ENCODE measurements around the gene SNCAIP.

The SNCAIP gene

DNA sequence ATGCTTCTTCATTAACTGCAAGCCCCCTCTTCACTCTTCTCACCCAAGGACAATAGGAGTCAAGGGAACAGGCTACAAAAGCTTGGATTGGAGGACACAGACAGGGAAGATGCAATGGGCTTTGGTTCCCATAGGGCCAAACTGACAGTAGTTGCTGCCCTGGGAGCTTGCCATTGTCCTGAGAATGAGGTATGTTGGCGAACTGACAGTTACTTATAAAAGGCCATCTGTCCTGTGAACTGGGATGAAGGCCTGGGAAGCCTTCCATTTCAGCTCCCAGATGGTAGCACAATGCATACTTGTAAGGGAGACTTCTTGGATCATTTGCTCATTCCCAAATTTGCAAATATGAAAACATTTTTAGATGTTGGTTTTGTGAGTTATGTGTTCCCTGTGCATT is 88.9 kb downstream of the SNCAIP start:
- H3K27ac ChIP-seq (ENCODE audit: low read depth, low read length), result no peak overlapping the region

DNA sequence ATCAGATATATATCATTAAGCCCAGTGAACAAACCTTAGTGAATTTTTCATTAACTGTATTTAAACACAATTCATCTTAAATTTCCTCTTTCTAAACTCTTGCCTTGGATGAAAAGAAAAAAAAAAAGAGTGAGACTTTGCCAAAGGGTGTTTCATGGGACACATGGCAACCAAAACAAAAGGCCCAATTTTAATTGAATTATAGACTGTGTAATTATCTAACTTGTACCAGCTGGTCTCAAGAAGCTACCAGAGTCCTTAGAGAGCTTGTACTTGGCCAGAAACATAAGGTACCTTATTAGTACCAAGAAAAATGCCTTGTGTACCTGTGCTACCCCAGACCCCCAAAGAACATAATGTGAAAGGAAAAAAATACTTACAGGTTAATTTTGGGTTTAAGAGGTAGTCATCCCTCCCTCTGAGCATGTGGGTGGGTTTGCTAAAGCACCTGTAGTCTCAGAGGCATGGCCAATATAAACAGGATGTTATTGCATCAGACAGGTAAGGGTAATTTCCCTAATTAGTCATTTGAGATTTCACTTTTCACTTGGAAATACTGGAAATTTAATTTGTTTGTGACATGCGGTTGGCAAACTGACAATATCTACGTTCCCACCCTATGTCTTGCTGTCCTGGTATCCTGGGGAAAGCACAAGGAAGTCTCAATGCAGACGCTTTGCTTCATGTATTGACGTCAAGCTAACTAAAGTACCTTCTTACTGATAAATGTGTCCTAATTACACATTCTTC is 90.1 kb downstream of the SNCAIP start:
- TF ChIP-seq, protein P1, sequence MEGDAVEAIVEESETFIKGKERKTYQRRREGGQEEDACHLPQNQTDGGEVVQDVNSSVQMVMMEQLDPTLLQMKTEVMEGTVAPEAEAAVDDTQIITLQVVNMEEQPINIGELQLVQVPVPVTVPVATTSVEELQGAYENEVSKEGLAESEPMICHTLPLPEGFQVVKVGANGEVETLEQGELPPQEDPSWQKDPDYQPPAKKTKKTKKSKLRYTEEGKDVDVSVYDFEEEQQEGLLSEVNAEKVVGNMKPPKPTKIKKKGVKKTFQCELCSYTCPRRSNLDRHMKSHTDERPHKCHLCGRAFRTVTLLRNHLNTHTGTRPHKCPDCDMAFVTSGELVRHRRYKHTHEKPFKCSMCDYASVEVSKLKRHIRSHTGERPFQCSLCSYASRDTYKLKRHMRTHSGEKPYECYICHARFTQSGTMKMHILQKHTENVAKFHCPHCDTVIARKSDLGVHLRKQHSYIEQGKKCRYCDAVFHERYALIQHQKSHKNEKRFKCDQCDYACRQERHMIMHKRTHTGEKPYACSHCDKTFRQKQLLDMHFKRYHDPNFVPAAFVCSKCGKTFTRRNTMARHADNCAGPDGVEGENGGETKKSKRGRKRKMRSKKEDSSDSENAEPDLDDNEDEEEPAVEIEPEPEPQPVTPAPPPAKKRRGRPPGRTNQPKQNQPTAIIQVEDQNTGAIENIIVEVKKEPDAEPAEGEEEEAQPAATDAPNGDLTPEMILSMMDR (IDR thresholded peaks at IDR 0.05; ENCODE audit: insufficient read depth, low read length, poor library complexity, severe bottlenecking), result no peak
- no peak for TF ChIP-seq EZH2phosphoT487 (conservative IDR thresholded peaks at IDR 0.05; ENCODE audit: low read length)
- no peak overlapping the region for H3K27ac ChIP-seq (ENCODE audit: low read depth, low read length)

More for the DNA sequence above, 88.9 kb downstream of the SNCAIP start:
- no peak overlapping the region for H3K4me2 ChIP-seq (ENCODE audit: low read depth, low read length, poor library complexity, severe bottlenecking)
- H3F3A ChIP-seq (ENCODE audit: insufficient read depth), result no peaks in the 10 kb centered on the region
- H3K27me3 ChIP-seq (ENCODE audit: low read length), result no peaks in the 10 kb centered on the region
- H3K9ac ChIP-seq (ENCODE audit: low read length), result no peak overlapping the region
- no peak overlapping the region for H2AFZ ChIP-seq (ENCODE audit: low read depth, low read length, severe bottlenecking)
- no peaks in the 10 kb centered on the region for H3K79me2 ChIP-seq (ENCODE audit: insufficient read depth, low read length)
- H3K36me3 ChIP-seq (ENCODE audit: low read length), result no peaks in the 10 kb centered on the region
- TF ChIP-seq, protein P1 (IDR thresholded peaks at IDR 0.05; ENCODE audit: insufficient read depth, low read length, poor library complexity, severe bottlenecking), result no peak
- TF ChIP-seq EZH2phosphoT487 (conservative IDR thresholded peaks at IDR 0.05; ENCODE audit: low read length), result no peak
- H3K9me3 ChIP-seq (ENCODE audit: insufficient read depth, low read length), result no peaks in the 10 kb centered on the region
- no peaks in the 10 kb centered on the region for H3K9me2 ChIP-seq (replicated peaks; ENCODE audit: insufficient read depth, low read length)
- H3K4me3 ChIP-seq (ENCODE audit: insufficient read depth, low read length, poor library complexity, severe bottlenecking), result no peak overlapping the region
- no peaks in the 10 kb centered on the region for H4K20me1 ChIP-seq (ENCODE audit: low read depth, low read length)

DNA sequence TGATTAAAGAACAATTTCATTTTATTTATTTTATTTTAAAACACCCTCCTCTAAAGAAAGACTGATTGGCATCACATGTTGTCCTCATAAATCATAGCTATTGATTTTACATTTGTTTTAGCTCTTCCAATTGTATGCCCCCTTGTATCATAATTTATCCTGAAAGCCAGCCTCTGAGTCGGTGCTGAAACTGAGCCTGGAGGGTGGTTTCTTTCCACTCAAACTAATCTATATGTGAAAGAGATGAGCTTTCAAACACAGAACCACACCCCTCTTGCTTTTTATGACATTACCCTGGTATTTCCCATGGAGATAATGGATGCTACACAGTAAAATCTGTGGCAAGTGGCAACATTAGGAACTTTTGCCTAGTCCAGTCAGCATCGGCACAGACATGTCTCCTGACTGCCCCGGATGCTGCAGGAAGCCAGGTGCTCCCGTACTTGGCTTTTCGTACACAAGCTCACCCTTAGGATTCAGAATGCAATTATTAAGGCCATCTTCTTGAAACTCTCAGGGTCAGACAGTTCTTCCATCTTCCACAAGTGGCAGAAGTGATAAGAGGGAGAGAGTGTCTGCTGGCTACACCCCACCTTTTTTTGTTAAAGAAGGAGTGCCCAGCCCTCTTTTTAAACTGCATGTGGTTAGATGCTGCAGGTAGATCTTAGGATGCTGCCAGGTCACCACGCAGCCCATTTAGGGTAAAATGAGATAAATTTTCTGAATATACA is 91.1 kb downstream of the SNCAIP start:
- no peak overlapping the region for H3K9ac ChIP-seq (ENCODE audit: low read length)
- no peak overlapping the region for H3K27ac ChIP-seq (ENCODE audit: low read depth, low read length)
- no peak overlapping the region for H3K4me3 ChIP-seq (ENCODE audit: insufficient read depth, low read length, poor library complexity, severe bottlenecking)
- no peaks in the 10 kb centered on the region for H3K9me2 ChIP-seq (replicated peaks; ENCODE audit: insufficient read depth, low read length)
- H3K36me3 ChIP-seq (ENCODE audit: low read length), result no peaks in the 10 kb centered on the region
- no peaks in the 10 kb centered on the region for H3K9me3 ChIP-seq (ENCODE audit: insufficient read depth, low read length)
- H3K27me3 ChIP-seq (ENCODE audit: low read length), result no peaks in the 10 kb centered on the region
- no peaks in the 10 kb centered on the region for H3K79me2 ChIP-seq (ENCODE audit: insufficient read depth, low read length)
- TF ChIP-seq, protein P1 (IDR thresholded peaks at IDR 0.05; ENCODE audit: insufficient read depth, low read length, poor library complexity, severe bottlenecking), result no peak
- TF ChIP-seq EZH2phosphoT487 (conservative IDR thresholded peaks at IDR 0.05; ENCODE audit: low read length), result no peak
- no peak overlapping the region for H2AFZ ChIP-seq (ENCODE audit: low read depth, low read length, severe bottlenecking)
- H3K4me2 ChIP-seq (ENCODE audit: low read depth, low read length, poor library complexity, severe bottlenecking), result no peak overlapping the region
- H3F3A ChIP-seq (ENCODE audit: insufficient read depth), result no peaks in the 10 kb centered on the region
- H4K20me1 ChIP-seq (ENCODE audit: low read depth, low read length), result no peaks in the 10 kb centered on the region

More for the DNA sequence above, 90.1 kb downstream of the SNCAIP start:
- H4K20me1 ChIP-seq (ENCODE audit: low read depth, low read length), result no peaks in the 10 kb centered on the region
- H2AFZ ChIP-seq (ENCODE audit: low read depth, low read length, severe bottlenecking), result no peak overlapping the region
- no peak overlapping the region for H3K9ac ChIP-seq (ENCODE audit: low read length)
- no peaks in the 10 kb centered on the region for H3K9me3 ChIP-seq (ENCODE audit: insufficient read depth, low read length)
- no peaks in the 10 kb centered on the region for H3K79me2 ChIP-seq (ENCODE audit: insufficient read depth, low read length)
- no peak overlapping the region for H3K4me2 ChIP-seq (ENCODE audit: low read depth, low read length, poor library complexity, severe bottlenecking)
- no peaks in the 10 kb centered on the region for H3K36me3 ChIP-seq (ENCODE audit: low read length)
- H3K4me3 ChIP-seq (ENCODE audit: insufficient read depth, low read length, poor library complexity, severe bottlenecking), result no peak overlapping the region
- H3F3A ChIP-seq (ENCODE audit: insufficient read depth), result no peaks in the 10 kb centered on the region
- H3K27me3 ChIP-seq (ENCODE audit: low read length), result no peaks in the 10 kb centered on the region
- no peaks in the 10 kb centered on the region for H3K9me2 ChIP-seq (replicated peaks; ENCODE audit: insufficient read depth, low read length)
